ENCODE results near the gene VSIR. TPM values are rescaled to one million over a fixed set of nuclear protein-coding genes. Genes with fewer than 3 reads are reported as not detected.
A peak's percentile ranks its signal among the peaks of the same experiment; 100 is the strongest.

VSIR gene
- total RNA-seq, 2 experiments from 2014 or later = 41.4 to 47.3 TPM

DNA sequence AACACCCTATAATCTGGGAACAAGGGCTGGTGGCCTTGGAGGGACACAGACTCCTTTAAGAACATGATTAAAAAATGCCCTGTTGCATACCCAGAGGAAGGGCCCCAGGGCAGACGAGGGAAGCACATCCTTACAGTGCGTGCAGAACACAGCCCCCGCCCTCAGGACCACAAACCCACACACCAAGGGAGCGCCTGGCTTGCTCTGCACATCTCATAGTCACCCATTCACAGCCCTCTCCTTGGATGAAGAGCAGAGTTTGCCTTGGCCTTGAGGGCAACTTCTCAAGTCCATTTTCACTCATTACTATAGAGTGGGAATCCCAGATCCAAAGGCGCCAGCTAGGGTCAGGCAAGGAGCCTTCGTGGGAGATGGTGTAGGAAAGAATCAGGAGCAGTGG is 6.3 kb upstream of the VSIR start:
- Mint-ChIP-seq H3K4me3 (no peak overlapping the region), H3K9me3 (peaks cover 3% of the 10 kb centered on the region), H3K36me3 (peaks cover 2% of the 10 kb centered on the region), H3K4me1 (peaks cover 29% of the 10 kb centered on the region), H3K27ac (no peak overlapping the region), H3K27me3 (no peaks in the 10 kb centered on the region)
- no peak for DNase-seq

DNA sequence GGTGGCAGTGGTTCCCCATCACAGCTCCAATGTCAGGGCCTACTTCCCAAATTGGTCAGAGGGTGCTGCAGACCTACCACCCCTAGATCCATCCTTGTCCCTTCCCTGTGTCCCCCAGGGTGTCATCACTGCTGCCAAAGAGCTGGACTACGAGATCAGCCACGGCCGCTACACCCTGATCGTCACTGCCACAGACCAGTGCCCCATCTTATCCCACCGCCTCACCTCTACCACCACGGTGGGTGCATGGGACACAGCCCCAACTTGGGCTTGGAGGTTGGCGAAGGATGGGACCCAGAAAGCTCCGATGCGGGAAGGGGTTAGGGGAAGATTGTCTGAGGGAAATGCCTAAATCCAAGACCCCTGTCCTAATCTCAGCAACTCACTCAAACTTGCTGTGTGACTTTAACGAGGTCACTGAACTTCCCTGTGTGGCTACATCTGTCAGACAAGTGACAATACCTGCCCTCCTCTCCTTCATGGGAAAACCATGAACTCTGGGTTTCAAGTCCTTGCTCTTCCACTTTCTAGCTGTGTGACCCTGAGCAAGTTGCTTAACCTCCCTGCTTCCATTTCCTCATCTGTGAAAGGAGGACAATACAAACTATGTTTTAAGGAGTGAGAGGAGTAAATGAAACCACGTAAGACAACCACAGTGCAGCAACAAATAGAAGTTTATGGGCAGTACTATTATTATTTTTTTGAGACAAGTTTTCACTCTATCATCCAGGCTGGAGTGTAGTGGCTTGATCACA is 4.9 kb upstream of the VSIR start:
- H3K36me3 Mint-ChIP-seq = peaks cover 2% of the 10 kb centered on the region
- H3K27me3 Mint-ChIP-seq = no peaks in the 10 kb centered on the region
- H3K9me3 Mint-ChIP-seq = peaks cover 3% of the 10 kb centered on the region
- no peak overlapping the region for H3K4me3 Mint-ChIP-seq
- peaks cover 38% of the 10 kb centered on the region for H3K4me1 Mint-ChIP-seq
- no peak overlapping the region for H3K27ac Mint-ChIP-seq
- no peak for DNase-seq

DNA sequence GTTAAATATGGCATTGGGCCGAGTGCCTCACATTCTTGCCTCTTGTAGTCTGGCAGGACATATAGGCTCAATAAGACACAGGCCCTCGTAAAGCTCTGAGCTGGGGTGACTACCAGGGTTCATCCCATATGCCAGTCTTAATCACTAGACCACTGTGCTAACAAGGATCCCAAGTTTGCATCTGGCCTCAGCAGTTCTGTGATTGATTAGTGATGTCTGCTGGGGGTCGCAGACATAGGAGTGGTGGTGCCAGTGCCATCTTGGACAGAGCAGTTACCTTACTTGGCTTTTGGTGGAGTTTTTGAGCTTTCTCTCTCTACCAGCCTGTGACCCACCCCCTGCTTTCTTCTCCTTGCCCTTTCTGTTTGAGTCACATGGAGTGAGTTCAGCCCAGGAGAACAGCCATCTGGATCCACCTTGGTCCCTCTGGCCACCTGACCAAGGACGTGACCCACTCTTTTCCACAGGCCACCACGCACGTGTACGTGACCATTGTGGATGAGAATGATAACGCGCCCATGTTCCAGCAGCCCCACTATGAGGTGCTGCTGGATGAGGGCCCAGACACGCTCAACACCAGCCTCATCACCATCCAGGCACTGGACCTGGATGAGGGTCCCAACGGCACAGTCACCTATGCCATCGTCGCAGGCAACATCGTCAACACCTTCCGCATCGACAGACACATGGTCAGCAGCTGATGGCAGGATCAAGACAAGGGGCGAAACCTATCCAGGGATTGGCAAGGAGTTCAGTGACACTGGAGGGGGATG is 4.1 kb upstream of the VSIR start:
- Mint-ChIP-seq H3K9me3 (peaks cover 3% of the 10 kb centered on the region), H3K27ac (no peak overlapping the region), H3K27me3 (no peaks in the 10 kb centered on the region), H3K36me3 (peaks cover 2% of the 10 kb centered on the region), H3K4me3 (no peak overlapping the region), H3K4me1 (peaks cover 33% of the 10 kb centered on the region)
- no peak for DNase-seq

DNA sequence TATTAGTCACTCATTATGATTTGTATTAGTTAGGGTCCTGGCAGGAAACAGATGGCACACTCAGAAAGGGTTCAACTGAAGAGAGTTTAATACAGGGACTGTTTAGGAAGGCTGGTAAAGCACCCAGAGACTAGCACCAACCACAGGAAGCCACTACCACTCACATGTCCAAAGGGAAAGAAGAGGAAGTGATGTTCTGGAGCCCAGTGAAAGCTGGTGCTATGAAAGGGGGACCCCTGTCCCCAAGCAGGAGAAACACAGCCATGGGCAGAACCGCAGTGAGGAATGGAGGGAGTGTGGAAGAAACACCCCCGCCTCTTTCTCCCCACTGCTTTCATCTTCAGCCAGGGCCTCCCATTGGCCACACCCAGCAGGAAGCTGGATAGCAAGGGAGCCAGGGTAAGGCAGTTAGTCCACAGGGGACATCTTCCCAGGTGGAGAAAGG is 3.2 kb upstream of the VSIR start:
- no peak for DNase-seq
- Mint-ChIP-seq H3K27ac (no peak overlapping the region), H3K4me1 (peaks cover 42% of the 10 kb centered on the region), H3K9me3 (peaks cover 3% of the 10 kb centered on the region), H3K36me3 (peaks cover 7% of the 10 kb centered on the region), H3K27me3 (no peaks in the 10 kb centered on the region), H3K4me3 (no peak overlapping the region)

DNA sequence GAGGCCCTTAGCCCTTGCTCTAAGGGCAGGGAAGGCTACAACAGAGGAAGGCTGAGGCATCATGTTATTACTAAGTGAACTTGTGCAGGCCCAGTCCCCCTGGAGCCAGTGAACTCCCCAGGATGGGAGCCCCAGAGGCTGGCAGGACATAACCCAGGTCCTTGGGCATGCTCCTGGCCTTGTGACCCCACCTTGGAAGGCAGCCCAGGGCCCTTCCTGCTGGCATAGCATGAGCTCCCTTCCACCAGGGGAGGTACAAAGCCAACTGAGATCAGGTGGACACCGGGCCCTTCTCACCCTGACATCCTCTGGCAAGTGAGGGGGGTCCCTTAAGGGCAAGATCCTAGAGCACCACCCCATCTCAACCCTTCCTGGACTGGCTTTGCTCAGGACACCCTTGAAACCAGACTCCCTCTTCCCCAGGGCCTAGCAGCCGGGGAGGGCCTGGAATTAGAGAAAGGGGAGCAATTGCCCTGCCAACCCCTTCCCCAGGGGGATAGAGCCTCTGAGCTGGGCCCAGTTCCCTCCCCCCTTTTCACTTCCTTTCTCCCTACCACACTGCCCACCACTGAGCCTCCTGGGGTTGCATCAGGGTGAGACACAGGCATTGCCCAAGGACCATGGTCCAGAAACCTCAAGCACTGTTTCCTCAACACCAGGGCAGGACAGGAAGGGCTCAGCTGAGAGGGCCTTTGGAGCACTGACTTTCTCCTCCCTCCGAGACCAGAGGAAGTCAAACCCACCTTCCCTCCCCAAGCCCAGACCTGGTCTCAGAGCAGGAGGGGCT is 1.8 kb upstream of the VSIR start:
- H3K27me3 Mint-ChIP-seq = no peaks in the 10 kb centered on the region
- peak overlapping the region; percentile 81 for H3K4me3 Mint-ChIP-seq
- peaks cover 54% of the 10 kb centered on the region for H3K4me1 Mint-ChIP-seq
- peak overlapping the region; percentile 82 for H3K27ac Mint-ChIP-seq
- DNase-seq = no peak
- peaks cover 10% of the 10 kb centered on the region for H3K36me3 Mint-ChIP-seq
- peaks cover 3% of the 10 kb centered on the region for H3K9me3 Mint-ChIP-seq

DNA sequence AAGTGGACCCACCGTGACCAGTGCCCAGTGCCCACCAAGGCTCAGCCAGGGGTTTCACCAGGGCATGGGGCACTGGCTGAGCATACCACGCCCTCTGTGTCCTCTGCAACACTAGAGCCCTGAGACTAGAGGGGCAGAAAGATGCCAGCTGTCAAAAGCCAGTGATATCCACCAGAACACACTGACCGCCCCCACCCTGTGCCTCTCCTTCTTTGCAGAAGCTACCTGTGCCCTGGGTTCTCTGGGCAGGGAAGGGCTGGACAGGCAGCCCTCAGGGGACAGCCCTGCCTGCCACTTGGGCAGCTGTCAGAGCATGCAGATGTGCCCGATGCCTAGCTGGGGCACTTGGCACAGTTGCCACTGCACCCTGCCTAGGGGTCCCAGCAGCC is 494 bp downstream of the VSIR start:
- DNase-seq = no peak
- peak overlapping the region; percentile 81 for H3K4me3 Mint-ChIP-seq
- H3K36me3 Mint-ChIP-seq = peaks cover 22% of the 10 kb centered on the region
- H3K9me3 Mint-ChIP-seq = peaks cover 3% of the 10 kb centered on the region
- no peaks in the 10 kb centered on the region for H3K27me3 Mint-ChIP-seq
- H3K27ac Mint-ChIP-seq = peak overlapping the region; percentile 93
- peaks cover 72% of the 10 kb centered on the region for H3K4me1 Mint-ChIP-seq

DNA sequence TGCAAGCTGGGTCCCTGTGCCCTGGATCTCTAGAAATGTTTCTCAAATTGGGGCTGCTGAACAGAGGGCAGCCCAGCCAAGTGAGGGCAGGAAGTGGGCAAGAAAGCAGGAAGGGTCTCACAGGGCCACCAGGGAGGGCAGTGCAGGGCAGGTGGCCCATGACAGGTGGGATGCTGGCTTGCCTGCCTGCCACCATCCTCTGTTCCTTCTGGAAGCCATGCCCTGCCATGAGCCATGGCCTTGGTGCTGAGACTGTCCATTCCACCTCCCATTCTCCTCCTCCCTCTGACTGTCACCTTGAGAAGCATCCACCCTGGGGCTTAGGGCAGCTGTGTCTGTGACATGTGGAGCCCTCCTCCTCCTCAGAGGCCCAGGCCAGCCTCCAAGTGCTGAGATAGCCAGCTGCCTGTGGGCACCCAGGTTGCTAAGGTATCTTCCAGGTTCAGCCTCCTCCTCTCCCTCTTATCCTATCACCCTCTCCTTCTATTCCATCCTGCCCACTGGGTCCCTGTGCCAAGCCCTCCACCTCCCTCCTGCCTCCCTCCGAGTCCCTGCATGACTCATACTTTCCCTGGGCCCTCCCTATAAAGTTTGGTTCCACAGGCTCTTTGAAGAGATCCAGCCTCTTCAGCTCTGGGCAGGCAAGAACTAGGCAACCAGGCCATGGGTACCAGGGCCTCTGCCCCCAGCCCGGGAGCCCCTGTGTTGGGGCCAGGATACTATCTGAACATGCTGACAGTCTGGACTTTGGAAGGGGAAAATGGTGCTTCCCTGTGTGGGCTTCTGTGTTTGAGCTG is 1.3 kb downstream of the VSIR start:
- Mint-ChIP-seq H3K27ac (peak overlapping the region; percentile 93), H3K36me3 (peaks cover 21% of the 10 kb centered on the region), H3K4me1 (peaks cover 77% of the 10 kb centered on the region), H3K4me3 (peak overlapping the region; percentile 81), H3K27me3 (no peaks in the 10 kb centered on the region), H3K9me3 (no peaks in the 10 kb centered on the region)
- peak; percentile 63 for DNase-seq

DNA sequence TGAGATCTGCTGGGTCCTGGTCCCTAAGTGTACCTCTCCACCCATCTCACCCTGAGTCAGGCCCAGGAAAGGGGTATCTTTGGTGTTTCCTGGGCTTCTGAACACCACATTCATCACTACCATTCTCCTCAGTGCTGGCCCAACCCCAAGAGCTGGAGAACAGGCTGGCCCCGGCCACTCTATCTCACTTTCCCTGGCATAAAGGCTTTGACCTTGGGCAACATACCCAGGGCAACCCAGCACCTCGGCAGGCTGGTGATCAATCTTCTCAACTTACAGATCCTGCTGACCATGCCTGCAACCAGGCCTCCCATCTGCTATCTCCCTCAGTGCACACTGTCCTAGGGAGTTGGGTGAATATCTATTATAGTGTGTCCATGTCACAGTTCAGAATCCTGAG is 2.1 kb downstream of the VSIR start:
- Mint-ChIP-seq H3K4me1 (peaks cover 78% of the 10 kb centered on the region), H3K36me3 (peaks cover 21% of the 10 kb centered on the region), H3K27me3 (no peaks in the 10 kb centered on the region), H3K4me3 (peak overlapping the region; percentile 81), H3K27ac (peak overlapping the region; percentile 93), H3K9me3 (no peaks in the 10 kb centered on the region)
- DNase-seq = no peak

DNA sequence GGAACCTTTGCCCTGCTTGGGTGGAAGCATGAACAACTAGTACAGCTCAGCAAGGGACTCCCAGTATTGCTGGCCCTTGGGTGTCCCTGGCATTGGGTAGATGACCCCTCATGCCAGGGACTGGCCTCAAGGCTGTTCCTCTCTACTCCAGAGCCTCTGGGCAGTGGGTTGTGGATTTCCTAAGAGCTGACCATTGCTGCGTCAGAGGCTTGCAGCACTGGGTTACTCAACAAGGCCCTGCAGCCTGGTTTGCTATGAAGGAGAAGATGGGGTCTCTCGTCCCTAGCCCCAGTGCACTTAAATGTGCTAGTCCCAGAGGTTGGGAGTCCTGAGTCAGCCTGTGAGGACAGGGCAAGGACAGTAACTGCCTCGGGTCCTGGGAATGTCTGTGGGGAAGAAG is 2.5 kb downstream of the VSIR start:
- H3K4me1 Mint-ChIP-seq = peaks cover 77% of the 10 kb centered on the region
- H3K27me3 Mint-ChIP-seq = no peaks in the 10 kb centered on the region
- peaks cover 23% of the 10 kb centered on the region for H3K36me3 Mint-ChIP-seq

DNA sequence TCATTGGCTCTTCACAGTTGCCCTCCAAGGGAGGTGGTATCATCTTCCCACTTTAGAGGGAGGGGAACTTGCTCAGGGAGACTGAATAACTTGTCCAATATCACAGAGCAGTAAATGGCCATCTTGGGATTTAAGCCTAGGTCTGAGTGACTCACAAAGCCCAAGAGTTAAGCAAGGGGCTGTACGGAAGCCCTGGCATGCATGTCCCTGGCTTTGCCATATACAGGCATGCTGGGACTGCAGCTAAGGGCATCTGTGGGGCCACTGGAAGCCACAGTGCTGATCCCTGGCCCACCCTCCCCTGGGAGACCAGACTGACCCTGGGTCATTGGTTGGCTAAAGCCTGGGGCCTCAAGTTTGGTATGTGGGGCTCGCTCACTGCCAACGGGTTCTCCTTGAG is 3.1 kb downstream of the VSIR start:
- H3K27me3 Mint-ChIP-seq = no peaks in the 10 kb centered on the region
- H3K4me3 Mint-ChIP-seq = peak overlapping the region; percentile 81
- H3K36me3 Mint-ChIP-seq = peaks cover 26% of the 10 kb centered on the region
- H3K4me1 Mint-ChIP-seq = peaks cover 77% of the 10 kb centered on the region
- H3K27ac Mint-ChIP-seq = peak overlapping the region; percentile 93
- no peak for DNase-seq
- H3K9me3 Mint-ChIP-seq = no peaks in the 10 kb centered on the region

More for the DNA sequence above, 2.5 kb downstream of the VSIR start:
- Mint-ChIP-seq H3K9me3 (no peaks in the 10 kb centered on the region), H3K27ac (peak overlapping the region; percentile 93), H3K4me3 (peak overlapping the region; percentile 81)
- DNase-seq = no peak

DNA sequence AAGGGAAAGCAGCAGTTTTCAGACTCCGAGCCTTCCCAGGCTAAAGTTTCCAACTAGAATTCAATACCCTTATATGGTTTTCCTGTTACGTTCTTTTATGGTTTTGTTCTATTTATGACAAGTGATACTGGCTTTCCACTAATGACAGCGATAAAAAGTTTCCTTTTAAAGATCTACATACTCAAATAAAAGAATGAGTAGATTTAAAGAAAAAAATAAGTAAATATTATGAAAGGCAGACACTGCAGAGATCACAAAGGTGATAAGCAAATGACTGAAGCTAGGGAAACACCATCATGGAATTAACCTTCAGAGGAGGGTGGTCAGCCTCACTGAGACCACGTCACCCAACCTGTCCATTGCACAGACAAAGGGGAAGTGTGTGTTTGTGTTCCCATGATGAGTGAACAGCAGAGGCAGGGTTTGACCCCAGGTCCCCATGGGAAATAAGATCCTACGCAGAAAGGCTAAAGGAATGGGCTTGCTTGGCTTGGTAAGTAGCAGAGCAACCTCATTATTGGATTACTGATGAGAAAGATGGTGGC is 4.0 kb downstream of the VSIR start:
- Mint-ChIP-seq H3K4me3 (peak overlapping the region; percentile 81), H3K36me3 (peaks cover 27% of the 10 kb centered on the region), H3K9me3 (no peaks in the 10 kb centered on the region), H3K4me1 (peaks cover 77% of the 10 kb centered on the region), H3K27me3 (no peaks in the 10 kb centered on the region), H3K27ac (peak overlapping the region; percentile 93)
- no peak for DNase-seq

DNA sequence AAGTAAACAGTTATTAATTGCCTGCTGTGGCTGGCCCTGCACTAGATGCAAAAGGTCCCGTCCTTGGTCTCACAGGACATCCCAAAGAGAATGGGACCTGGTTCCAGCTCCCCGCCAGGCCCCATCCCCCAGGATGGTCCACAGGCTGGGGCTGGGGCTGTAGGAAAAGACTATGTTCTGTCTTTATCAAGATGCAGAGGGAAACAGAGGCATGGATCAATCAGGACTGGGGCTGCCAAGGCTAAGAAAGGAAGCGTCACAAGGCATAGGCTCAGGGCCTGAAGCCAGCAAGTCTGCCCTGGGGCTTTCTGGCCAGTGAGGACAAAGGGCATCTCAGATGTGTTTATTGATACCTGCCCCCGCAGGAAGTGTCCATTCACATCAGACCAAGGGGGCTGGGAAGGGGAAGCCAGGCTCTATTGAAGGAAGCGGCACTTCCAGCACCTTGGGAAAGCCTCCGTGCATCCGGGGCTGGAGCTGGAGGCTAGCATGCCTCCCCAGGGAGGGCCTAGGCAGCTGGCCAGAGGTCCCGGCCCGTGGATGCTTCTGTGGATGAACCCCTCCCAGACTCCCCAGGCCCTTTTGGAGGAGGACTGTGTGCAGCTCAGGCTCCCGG is 5.8 kb downstream of the VSIR start:
- no peaks in the 10 kb centered on the region for H3K9me3 Mint-ChIP-seq
- H3K4me3 Mint-ChIP-seq = peak overlapping the region; percentile 73
- no peak for DNase-seq
- no peaks in the 10 kb centered on the region for H3K27me3 Mint-ChIP-seq
- peaks cover 84% of the 10 kb centered on the region for H3K4me1 Mint-ChIP-seq
- peak overlapping the region; percentile 93 for H3K27ac Mint-ChIP-seq
- H3K36me3 Mint-ChIP-seq = peaks cover 32% of the 10 kb centered on the region

DNA sequence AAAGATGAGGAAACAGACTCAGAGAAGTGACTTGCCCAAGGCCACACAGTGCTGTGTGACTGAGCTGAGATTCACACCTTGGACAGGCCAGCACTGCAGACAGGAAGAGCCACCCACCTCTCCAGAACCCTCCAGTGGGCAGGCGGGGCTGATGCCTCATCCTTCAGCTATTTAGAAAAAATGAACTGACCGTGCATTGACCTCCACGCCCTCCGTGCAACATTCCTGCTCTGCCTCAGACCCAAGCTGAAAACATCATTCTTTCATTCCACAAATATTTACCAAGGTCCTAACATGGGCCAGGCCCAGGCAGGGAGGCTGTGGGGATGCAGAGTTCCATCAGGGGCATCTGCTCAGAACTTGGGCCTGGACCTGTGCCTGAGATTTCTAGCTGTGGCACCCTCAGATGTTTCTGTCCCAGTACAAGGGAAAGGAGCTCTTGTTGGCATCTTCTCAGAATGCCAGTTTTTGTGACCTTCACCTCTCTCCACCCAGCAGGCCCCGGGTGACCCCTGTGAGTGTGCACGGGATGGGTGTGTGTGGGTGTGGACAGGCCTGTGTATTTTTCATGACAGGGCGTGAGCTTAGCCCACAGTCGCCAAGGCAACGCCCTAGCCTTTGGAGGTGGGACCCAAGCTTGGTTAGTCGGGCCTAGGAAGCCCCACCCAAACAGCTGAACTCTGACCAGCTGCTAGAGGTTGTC is 6.5 kb downstream of the VSIR start:
- Mint-ChIP-seq H3K4me1 (peaks cover 83% of the 10 kb centered on the region), H3K9me3 (no peaks in the 10 kb centered on the region), H3K36me3 (peaks cover 27% of the 10 kb centered on the region), H3K4me3 (no peak overlapping the region), H3K27me3 (no peaks in the 10 kb centered on the region), H3K27ac (peak overlapping the region; percentile 93)
- DNase-seq = no peak
